HG02759 (cell line): ENCODE data around the gene SSTR5.

ENCODE experiments used
- ATAC-seq: cut with Tn5 transposase; IDR thresholded peaks from one replicate; pipeline ENCODE4 v1.9.1; 2021; ENCODE audit warnings: mild to moderate bottlenecking, moderate library complexity; ENCODE audit not compliant: unreplicated experiment

Gene SSTR5

DNA sequence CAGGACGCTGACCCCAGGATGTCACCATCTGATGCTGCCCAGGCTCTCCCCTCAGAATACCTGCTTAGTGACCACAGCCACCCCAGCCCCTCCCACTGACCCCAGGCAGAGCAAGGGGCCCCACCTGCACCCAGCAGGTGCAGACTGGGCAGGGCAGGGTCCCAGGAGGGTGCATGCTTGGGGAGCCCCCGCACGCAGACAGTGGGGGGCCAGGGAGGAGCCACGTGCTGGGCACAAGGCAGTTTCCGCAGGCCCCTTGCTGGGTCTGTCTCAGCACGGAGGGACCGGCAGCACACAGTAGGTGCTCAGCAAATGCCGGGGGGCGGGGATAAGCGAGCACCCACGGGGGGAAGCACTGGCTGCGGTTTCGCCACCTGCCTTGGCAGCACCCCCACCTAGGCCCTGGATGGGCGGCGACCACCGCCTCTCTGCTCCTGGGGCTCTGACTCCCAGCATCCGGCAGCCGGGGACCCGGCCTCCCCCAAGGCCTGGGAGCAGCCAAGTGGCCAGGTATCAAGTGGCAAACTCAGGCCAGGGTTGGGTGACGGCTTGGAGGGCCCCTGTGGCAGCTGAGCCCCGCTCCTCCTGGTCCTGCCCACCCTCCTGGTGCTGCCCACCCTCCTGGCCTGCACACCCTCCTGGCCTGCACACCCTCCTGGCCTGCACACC lies 18.7 kb upstream of the SSTR5 start:
- no peak for ATAC-seq

DNA sequence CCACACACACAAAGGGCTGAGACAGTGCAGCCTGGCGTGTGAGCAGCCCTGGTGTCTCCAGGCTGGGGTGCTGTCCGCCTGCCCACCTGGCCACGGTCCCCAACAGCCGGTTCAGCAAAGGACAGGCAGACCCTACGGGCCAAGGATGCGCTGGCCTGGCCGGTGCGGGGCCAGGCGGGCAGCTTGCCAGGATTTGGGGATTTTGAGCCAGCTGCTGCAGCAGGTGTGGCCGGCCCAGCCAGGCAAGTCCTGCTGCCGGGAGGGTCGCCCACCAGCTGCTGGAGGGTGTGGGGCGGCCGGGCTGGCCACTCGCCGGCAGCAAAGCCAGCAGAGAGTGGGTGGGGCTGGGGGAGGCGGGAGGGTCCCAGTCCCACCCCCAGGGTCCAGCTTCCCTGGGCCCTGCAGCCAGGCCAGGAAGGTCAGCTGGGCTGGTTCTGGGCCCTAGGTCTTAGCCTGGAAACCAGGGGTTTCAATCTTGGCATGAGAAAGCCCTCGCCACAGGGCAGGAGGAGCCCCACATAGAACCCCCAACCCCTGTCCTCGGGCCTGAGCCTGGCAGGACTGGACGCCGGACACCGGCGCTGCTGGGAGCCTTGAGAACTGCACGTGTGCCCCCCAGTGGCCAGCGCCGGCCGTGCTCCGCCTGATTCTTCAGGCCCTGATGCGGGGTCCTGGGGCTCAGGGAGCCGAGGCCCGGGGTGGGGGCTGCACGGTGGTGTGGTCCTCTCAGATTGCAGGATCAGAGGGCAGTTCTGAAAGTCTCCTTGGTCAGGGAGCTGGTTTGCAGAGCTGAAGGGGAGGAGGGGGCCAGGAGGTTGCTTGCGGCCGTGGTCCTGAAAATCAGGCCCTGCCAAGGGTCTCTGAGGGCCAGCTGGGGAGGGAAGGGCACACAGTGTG lies 17.6 kb upstream of the SSTR5 start:
- no peak for ATAC-seq

DNA sequence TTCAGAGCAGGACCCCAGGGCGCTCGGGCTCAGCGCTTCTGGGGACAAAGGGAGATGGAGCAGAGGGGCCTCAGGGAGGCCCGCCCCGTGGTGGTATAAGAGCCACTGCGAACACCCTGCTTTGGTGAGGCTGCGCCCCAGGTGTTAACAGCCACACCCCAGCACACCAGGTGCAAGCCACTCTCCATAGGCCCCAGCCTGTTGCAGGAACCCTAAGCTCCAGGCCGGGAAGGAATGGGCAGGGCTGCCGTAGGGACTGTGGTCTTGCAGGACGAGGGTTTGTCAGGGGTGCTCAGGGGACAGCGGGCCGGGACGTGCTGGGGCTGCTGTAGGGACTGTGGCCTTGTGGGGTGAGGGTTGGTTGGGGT lies 17.0 kb upstream of the SSTR5 start:
- no peak for ATAC-seq

DNA sequence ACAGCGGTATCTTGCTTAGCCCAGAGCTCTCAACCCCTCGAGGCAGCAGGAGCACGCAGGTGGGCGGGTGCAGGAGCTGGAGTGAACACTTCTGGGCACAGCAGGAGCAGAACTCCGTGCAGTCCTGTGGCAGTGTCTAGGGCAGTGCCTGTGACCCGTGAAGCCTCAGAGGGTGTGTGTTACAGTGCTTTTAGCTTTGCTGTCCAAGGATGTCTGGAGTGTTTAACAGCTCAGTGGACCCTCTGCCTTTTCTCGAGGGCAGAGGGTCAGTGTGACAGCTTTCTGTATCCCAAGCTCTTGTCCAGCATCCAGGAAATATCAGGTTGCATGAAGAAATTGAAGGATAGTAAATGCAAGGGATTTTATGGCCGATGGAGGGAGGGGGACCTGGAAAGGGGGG lies 16.4 kb upstream of the SSTR5 start:
- ATAC-seq, result no peak

DNA sequence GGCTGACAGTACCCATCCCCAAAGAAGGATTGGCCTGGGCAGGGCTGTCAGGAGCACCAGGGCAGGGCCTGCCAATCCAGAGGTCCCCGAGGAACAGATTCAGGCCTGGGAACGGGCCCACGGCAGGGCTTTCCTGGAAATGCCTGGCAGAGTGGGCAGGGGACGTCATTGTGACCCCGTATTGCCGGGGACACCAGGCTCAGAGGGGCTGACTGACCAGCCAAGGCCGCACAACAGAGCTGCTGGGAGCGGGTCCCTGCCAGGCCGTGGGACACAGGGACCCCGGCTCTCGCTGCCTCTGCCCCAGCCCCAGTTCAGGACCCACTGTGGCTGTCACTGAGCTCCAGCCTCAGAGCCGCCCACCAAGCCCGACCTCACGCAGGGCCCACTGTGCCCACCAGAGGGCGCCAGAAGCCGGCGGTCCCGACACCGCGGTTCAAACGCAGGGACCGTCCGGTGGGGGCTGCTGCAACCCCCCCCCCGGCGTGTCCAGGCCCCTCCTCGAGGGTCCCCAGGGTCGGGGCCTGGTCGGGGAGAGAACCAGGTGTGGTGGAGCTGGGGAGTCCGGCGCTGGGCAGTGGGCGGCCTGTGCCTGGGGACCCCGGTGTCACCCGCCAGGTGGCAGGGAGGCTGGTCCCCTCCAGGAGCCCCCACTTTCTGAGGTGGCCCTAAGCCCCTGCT lies 15.2 kb upstream of the SSTR5 start:
- ATAC-seq, result no peak

DNA sequence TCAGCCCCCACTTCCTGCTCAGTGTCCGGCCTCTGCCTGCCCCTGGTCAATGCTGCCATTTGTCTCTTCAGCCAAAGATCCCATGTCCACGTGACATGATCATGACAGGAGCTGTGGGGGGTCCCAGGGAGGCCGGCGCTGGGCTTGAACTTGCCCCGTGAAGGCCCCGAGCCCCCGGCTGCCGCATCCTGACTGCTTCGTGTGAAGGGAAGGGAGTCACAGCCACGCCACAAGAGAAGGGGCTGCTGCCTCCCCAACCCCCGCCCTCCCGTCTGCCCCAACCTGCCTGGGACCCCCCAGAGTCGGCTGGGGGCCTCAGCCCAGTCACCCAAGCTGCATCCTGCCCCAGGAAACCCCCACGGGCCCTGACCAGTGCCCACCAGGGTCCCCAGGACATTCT lies 14.3 kb upstream of the SSTR5 start:
- no peak for ATAC-seq

DNA sequence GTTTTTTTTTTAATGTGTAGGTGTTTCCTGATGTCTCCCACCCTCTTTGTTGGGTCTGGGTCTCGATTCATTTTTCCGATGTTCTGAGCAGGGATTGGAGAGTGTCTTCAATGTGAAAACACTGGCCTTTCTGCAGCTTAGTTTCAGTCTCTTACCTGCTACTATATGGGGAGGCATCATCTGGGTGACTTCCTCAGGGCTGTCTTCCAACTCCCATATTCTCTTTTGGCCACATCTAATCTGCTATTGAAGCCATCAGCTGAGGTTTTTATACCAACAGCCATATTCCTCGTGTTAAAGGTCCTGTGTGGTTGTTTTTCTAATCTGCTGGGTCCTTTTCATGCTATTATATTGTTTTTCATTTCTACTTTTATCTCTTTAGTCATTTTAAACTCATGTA lies 13.2 kb upstream of the SSTR5 start:
- ATAC-seq, result no peak

DNA sequence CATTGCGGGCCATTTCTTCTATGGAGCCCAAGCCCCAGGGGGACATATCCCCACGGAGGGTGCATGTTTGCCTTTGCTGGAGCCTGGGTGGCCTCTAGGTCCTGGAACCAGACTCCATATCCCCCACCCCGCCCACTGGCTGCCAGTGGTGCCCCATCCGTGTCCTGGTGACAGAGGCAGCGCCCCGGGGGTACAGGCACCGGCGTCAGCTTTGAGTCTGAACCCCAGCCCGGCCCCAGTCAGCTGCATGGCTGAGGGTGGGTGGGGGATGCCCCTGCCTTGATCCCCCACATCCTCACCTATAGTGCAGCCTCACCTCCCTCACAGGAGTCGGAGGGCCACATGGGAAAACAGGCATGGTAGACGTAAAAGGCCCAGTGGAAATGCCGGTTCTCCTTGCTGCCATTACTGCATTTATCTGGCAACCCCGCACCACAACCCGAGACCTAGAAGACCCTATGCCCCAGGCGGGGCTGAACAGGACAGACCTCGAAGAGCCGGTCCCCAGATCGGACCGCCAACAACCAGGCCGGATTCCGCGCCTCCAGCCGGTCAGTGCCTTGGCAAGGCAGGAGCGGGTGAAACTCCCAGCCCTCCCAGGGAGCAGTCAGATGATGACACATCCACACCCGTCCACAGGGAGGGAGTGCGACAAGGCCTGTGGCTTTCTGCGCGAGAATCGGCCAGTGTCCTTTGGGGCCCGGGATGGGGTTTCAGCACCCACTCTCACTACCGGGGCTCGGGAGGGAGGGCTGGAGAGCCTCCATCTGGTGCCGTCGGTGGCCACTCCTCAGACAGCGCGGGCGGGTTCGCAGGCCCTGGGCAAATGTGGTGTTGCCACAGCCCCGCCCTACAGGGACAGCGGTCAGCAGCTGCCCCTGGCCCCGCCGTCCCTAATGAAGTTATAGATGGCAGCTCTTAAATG lies 11.9 kb upstream of the SSTR5 start:
- no peak for ATAC-seq

DNA sequence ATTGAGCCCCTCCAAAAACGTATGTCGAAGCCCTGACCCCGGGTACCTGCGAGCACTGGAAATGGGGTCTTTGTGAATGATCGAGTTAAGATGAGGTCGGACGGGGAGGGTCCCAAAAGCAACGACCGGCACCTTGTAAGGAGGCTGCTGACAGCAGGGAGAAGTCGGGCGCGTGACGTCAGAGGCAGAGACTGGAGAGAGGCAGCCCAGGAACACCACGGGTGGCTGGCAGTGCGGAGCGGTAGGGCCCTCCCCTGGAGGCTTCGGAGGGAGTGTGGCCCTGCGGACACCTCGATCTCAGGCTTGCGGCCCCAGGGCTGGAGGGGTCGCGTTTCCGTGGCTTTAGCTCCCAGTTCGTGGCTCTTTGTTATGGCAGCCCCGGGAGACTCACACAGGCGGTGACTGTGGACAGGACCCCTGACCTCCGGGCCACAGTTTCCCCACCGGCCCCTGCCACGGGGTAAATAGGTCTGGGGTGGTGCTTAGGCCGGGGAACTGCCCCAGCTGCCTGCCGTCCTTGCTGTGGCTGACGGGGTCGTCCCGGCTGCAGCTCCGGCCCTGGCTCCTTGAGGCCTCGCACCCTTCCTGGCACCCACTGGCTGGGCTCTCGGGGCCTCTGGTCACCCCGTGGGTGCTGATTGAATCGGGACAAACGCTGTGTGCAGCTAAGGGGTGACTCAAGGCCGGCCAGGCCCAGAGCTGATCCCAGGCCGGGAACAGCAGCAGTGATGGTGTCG lies 10.6 kb upstream of the SSTR5 start:
- no peak for ATAC-seq

DNA sequence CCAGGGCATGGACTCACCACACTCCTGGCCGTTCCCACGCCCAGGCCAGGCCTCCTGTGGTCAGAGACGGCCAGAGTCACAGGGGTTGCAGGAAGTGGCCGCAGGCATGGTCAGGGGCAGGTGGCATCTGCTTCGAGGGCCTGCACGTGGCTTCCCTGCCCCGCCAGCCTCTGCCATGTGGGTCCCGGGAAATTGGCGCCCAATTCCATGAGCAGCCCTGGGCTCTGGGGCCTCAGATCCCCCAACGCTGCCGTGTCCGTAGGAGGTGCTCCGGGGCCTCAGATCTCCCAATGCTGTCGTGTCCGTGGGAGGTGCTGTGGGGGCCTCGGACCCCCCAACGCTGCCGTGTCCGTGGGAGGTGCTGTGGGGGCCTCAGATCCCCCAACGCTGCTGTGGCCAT lies 9.7 kb upstream of the SSTR5 start:
- no peak for ATAC-seq

DNA sequence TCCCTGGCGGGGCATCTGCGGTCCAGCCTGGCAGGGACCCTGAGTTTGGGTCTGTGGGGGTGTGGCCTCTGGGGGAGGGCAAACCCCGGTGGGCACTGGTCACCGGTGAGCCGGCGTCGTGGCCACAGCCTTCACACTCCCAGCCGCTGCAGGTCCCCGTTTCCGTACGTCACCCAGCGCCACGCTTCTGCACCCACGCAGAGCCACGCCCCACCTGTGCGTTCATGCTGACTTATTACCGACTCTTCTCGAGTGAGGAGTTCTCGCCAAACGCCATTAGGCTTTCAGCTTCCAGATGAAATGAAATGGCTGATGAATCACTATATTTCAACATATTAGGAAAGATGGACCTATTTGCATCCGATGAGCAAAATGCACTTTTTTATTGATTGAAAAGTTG lies 8.8 kb upstream of the SSTR5 start:
- ATAC-seq, result no peak

DNA sequence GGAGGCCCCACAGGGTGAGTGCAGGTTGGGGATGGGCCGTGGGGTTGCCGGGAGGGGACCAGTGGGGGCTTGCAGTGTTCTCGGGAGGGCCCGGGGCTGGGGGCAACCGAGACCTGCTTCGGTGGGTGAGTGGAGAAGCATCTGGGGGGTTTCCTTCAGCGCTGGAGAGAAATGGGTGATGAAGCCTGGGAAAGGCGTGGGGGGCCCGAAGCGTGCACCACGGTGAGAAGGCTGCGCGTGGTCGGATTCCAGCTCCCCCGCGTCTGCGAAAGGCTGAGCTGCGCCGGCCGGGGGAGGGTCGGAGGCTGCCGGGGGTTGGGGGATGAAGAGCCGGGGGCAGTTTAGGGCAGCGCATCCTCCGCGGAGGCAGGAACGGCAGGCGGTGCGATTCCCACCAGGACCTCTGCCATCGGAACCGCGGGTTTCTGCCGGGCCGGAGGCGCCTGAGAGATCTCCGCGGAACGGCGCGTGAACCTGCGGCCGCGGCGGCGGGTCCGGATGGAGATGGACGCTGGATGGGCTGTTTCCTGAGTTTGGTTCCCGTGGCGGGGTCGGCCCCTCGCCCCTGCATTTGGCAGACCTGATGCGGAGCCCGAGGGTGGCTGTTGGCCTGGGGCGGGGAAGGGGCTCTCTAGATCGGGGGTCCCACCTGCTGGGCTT lies 6.9 kb upstream of the SSTR5 start:
- ATAC-seq, result no peak

DNA sequence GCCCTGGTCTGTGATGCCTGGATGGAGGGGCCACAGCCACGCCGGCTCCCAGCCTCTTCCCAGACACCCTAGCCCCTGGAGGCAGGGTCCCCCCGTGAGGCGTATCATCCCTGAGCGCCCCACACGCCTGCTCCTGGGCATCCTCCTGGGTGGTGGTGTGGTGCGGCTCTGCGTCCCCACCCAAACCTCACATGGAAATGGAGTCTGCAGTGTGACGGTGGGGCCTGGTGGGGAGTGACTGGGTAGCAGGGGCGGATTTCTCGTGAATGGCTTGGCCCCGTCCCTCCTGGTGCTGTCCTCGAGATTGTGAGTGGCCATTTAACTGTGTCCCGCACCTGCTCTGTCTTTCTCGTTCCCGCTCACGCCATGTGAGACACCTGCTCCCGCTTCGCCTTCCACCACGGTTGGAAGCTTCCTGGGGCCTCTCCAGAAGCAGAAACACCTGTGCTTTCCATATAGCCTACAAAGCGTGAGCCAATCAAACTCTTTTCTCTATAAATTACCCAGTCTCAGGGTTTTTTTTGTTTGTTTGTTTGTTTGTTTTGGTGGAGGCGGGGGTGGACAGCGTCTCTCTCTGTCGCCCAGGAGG lies 5.9 kb upstream of the SSTR5 start:
- no peak for ATAC-seq

DNA sequence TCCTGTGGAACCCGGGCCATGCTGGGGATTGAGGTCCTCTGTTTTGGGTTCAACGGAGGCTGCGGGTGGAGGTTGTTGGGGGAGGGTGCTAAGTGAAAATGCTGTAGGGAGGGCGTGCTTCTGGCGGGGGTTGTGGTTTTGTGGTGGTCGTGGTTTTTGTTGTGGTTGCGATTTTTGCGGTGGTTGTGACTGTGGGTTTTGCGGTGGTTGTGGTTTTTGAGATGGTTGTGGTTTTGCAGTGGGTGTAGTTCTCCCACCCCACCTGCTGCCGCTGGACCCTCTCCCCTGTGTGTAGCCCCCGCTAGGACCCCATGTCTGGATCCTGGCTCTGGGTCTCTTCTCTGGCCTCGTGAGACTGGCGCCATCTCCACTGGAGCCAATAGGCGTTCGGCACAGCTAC lies 4.9 kb upstream of the SSTR5 start:
- no peak for ATAC-seq

DNA sequence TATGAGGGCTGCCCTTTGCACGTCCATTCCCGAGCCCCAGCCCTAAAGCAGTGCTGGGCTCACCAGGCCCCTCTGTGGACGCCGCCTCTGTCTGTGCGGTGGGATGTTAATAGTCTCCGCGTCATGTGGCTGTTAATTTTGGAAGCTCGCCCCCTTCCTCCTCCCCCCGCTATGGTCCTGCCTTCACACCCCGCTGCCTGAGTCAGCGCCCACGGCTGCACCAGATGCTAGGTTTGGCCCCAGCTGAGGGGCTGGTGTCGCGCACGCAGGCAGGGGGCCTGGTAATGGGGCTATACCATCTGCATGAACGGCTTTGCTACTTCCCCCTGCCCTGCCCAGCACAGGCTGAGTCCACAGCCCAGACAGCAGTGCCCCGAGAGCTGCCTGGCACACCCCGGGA lies 4.1 kb upstream of the SSTR5 start:
- no peak for ATAC-seq

DNA sequence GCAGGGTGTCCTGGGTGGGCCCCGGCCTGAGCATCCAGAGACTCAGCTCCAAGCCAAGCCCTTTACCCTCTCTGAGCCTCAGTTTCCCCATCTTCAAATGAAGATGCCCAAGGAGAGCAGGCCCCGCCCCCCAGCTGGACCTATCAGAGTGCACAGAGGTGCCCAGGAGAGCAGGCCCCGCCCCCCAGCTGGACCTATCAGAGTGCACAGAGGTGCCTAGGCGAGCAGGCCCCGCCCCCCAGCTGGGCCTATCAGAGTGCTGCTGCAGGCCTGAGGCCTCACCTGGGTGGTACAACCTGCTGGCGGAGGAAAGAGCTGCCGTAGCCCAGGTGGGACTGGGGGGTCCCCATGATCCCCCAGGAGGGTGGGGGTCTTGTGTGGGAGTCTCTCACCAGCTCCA lies 3.4 kb upstream of the SSTR5 start:
- ATAC-seq, result no peak

DNA sequence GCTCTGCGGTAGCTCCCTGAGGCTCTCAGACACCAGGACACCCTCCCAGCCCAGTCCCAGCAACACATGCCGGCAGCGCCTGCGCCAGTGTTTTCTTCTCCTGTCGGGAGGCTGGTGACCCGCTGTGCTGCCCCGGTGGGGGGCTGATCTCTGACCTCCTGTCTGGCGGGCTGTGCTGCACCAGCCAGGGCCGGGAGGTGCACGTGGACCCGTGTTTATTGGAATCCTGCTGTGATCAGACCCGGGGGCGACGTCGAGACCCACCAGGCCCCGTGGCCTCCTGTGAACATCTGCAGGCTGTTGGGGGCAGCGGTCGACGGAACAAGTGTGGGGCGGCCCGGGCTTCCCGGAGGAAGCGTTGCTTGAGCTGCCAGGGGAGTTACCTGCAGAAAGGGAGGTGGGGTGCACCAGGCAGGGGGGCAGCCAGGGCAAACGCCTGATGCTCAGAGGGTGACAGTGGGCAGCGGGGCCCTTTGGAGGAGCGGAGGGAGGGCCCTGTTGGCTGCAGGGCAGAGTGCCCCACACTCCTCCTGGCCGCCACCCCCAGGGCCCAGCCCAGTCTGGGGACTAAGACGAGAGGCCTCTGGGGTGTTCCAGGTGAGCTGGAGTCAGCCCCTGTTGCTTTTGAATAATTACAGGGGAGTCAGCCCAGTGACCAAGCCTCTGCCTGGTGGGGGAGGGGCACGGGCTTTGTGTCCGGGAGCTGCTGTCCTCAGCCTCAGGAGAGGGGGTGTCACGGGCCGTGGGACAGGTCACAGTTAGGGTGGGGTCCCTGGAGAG lies 2.3 kb upstream of the SSTR5 start:
- no peak for ATAC-seq

DNA sequence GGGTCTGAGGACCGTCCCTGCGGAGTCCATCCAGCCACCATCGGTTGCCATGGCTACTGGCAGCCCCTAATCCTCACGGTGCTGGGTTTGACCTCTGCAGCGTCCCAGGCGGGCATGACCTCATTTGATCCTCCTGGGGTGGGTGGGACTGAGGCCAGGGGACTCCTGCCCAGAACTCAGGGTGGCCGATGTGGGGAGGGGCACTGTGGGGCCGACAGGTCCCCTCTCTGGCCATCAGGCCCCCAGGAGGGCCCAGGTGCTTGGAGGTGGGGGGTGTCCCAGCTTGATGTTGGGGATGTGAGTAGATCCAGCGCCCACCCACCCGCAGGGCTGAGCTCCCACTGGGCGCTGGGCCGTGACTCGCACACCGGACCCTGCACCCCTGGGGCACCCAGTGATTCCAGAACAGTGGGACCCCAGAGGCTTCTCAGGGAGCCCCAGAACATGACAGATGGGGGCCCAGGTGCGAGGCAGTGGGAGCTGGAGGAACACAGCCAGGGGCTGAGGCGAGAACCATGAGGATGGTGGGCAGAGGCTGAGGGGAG lies 1.6 kb upstream of the SSTR5 start:
- ATAC-seq, result no peak
